ENCODE measurements around the gene ALMS1. TPM values are rescaled to one million over a fixed set of nuclear protein-coding genes. Genes with fewer than 3 reads are reported as not detected.
"Not testable (repeated sequence)": the region's sequence is repeated elsewhere in the genome, so short reads cannot be mapped to it uniquely, and the experiment has no call there.

ALMS1 gene
- total RNA-seq, 2 experiments from 2014 or later, result 20.4 to 22.7 TPM

DNA sequence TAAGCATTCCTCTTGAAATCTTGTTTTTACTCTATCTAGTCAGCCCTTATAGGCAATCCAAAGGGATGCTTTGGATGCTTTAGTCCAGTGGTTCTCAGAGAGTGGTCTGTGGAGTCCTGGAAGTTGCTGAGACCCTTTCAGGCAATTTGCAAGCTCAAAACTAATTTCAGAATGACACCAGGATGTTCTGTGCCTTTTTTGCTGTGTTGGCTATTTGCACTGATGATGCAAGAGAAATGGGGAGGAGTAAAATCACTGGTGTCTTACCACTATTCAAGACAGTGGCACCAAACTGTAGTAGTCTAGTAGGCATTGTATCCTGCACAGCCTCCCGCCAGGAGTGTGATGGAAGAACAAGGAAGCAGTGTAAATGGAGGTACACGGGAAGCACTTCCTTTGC lies 219.0 kb downstream of the ALMS1 start:
- intact Hi-C loops (cut with micrococcal nuclease); DNase-seq; H3K4me3 Mint-ChIP-seq; H3K27ac Mint-ChIP-seq; POLR2A ChIA-PET; H3K4me1 Mint-ChIP-seq (ENCODE audit: low read depth); H3K27me3 Mint-ChIP-seq; H3K9me3 Mint-ChIP-seq: not testable (repeated sequence)
- CTCF ChIA-PET, result interaction anchor here (1.0 kb wide), 1 partner anchor 26 kb away, joined by 3 read pairs; no protein-coding TSS in a partner anchor
- peaks cover 30% of the 10 kb centered on the region for H3K36me3 Mint-ChIP-seq

DNA sequence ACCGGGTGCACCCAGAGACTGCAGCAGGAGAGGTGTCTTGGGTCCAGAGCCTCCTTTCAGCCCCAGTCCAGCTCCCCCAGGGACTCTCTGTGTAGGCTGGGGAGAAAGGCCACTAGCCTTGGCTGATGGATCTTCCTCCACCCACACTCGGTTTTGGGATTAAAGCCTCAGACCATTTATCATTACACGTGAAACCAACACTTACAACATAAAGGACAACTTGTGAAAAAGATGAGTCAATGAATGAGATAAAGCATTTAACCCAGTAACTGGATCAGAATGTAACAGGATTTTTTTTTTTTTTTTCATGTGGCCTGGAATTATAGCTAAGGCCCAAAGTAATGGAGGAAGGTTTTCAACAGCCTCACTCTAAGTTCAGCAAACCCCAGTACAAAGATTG lies 224.5 kb downstream of the ALMS1 start:
- Mint-ChIP-seq H3K9me3 (no peaks in the 10 kb centered on the region), H3K27ac (no peak overlapping the region), H3K4me3 (no peak overlapping the region), H3K36me3 (peaks cover 22% of the 10 kb centered on the region), H3K27me3 (no peaks in the 10 kb centered on the region), H3K4me1 (ENCODE audit: low read depth) (peaks cover 6% of the 10 kb centered on the region)
- ChIA-PET POLR2A (no interaction called here), CTCF (no interaction called here)
- intact Hi-C loops (cut with micrococcal nuclease), result no loop called here
- no peak for DNase-seq

DNA sequence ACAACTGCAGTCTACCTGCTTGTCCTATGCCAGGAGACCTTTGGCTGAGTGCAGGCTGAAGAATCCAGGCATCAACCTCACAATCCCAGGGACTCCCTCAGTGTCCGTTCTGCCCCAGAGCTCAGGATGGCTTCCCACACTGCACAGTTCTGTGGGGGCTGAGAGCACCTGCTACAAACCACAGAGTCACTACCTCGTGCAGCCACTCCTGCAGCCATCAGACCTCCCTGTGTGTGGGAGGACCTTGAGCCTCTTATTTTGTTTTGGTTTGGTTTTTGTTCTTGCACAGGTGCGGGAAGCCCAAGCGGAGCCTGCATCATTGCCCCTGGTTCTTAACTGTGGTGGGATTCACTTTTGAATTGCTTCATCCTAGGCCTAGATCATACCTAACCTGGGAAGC lies 225.6 kb downstream of the ALMS1 start:
- no peaks in the 10 kb centered on the region for H3K27me3 Mint-ChIP-seq
- POLR2A ChIA-PET, result no interaction called here
- peaks cover 6% of the 10 kb centered on the region for H3K4me1 Mint-ChIP-seq (ENCODE audit: low read depth)
- DNase-seq, result no peak
- CTCF ChIA-PET, result no interaction called here
- H3K4me3 Mint-ChIP-seq, result no peak overlapping the region
- peaks cover 19% of the 10 kb centered on the region for H3K36me3 Mint-ChIP-seq
- H3K9me3 Mint-ChIP-seq, result no peaks in the 10 kb centered on the region
- intact Hi-C loops (cut with micrococcal nuclease), result no loop called here
- no peak overlapping the region for H3K27ac Mint-ChIP-seq

DNA sequence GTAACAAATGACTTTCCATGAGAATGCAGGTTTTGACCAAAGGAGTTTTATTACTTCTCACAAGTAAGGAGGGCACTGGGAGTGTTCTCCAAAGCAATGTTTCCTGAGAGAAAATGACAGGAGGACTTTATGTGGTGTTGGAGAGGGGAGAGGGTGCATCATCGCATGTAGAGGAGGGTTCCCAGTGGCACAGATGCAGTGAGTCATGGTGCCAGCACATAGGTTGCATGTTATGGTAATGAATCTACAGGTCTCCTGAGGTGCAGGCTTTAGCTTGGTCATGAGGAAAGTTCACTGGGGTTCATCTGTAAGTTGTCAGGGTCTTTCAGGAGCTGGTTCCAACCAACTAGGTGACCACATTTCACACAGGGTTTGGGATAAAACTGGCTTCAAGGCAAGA lies 226.2 kb downstream of the ALMS1 start:
- intact Hi-C loops (cut with micrococcal nuclease), result no loop called here
- Mint-ChIP-seq H3K4me1 (ENCODE audit: low read depth) (peaks cover 6% of the 10 kb centered on the region), H3K36me3 (peaks cover 19% of the 10 kb centered on the region), H3K27ac (no peak overlapping the region), H3K27me3 (no peaks in the 10 kb centered on the region), H3K4me3 (no peak overlapping the region), H3K9me3 (no peaks in the 10 kb centered on the region)
- POLR2A ChIA-PET, result no interaction called here
- no peak for DNase-seq
- CTCF ChIA-PET, result no interaction called here

DNA sequence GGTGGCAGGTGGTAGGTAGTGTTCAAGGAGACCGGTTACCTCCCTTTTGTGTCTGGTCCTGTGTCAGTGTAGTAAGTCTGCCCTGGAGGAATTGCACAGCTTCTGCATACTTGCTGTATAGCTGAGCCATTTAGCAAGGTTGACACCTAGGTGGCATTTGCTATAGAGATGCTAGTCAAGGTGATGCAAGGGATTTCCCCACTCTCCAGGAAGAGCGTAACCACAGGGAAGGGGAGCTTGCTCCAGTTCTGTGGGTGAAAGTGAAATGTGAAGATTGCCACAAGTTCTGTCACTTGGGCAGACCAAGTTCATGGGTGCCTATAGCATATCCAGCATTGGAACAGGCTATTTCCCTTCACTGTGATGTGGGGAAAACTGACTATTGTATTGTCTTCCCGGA lies 228.5 kb downstream of the ALMS1 start:
- CTCF ChIA-PET, result no interaction called here
- Mint-ChIP-seq H3K36me3 (peaks cover 8% of the 10 kb centered on the region), H3K4me3 (no peak overlapping the region), H3K9me3 (no peaks in the 10 kb centered on the region), H3K27me3 (no peaks in the 10 kb centered on the region), H3K4me1 (ENCODE audit: low read depth) (peaks cover 6% of the 10 kb centered on the region), H3K27ac (no peak overlapping the region)
- peak; percentile 31 for DNase-seq
- intact Hi-C loops (cut with micrococcal nuclease), result no loop called here
- POLR2A ChIA-PET, result no interaction called here

DNA sequence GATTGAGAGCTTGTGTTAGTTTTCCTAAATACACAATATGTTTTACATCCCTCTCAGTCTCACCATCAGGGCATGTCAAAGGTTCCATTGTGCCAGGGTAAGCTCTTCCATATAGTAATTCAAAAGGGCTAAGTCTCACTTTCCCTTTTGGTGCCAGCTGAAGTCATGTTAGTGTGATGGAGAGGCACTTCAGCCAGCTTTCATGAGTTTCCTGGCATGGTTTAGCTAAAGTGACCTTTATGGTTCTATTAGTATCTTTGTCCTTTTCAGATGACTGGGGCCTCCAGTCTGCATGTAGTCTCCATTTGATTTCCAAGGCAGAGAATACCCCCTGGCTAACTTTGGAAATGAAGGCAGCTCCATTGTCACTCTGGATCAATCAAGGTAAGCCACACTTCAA lies 229.4 kb downstream of the ALMS1 start:
- POLR2A ChIA-PET, result no interaction called here
- no peaks in the 10 kb centered on the region for H3K9me3 Mint-ChIP-seq
- no peak for DNase-seq
- H3K27me3 Mint-ChIP-seq, result no peaks in the 10 kb centered on the region
- peaks cover 6% of the 10 kb centered on the region for H3K4me1 Mint-ChIP-seq (ENCODE audit: low read depth)
- CTCF ChIA-PET, result no interaction called here
- intact Hi-C loops (cut with micrococcal nuclease), result no loop called here
- peaks cover 8% of the 10 kb centered on the region for H3K36me3 Mint-ChIP-seq
- H3K4me3 Mint-ChIP-seq, result no peak overlapping the region
- no peak overlapping the region for H3K27ac Mint-ChIP-seq

DNA sequence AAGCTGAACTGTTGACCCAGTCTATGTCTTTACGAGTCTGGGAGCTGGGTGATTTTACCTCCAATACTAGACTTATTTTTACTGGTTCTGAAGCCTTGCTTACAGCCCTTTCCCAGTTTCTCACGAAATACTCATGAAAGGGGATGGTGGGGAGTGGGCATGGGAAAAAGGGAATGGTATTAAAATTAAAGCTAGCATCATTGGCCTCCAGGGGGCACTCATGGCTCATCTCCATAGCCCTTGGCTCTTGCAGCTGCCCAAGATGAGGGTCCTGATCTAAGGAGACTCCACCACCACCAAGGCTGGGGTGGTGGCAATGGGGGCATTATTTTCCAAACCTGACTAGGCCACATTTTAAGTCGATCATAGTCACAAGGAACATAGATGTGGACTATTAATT lies 234.3 kb downstream of the ALMS1 start:
- DNase-seq, CTCF ChIA-PET: not testable (repeated sequence)

DNA sequence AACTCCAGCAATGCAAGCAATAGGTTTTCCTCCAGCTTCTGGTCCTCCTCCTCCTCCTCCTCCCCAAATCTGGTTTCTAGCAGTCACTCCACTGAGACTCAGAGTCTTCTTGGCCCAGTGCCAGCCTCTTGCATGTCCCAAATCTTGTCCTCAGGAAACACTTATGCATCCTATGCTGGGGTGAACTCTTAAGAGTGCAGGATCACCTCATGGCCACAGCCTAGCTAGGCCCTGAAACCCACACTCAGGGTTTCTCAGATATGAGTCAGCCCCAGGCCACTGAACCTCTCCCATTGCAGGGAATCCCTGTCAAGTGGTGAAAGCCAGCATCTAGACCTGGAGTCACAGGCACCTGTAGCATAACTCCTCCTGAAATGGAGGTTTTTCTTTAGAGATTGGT lies 238.4 kb downstream of the ALMS1 start:
- not testable (repeated sequence) for H3K4me1 Mint-ChIP-seq (ENCODE audit: low read depth); DNase-seq

More for the DNA sequence above, 234.3 kb downstream of the ALMS1 start:
- H3K27me3 Mint-ChIP-seq; H3K4me3 Mint-ChIP-seq; intact Hi-C loops (cut with micrococcal nuclease); H3K9me3 Mint-ChIP-seq; POLR2A ChIA-PET; H3K36me3 Mint-ChIP-seq; H3K27ac Mint-ChIP-seq; H3K4me1 Mint-ChIP-seq (ENCODE audit: low read depth): not testable (repeated sequence)

DNA sequence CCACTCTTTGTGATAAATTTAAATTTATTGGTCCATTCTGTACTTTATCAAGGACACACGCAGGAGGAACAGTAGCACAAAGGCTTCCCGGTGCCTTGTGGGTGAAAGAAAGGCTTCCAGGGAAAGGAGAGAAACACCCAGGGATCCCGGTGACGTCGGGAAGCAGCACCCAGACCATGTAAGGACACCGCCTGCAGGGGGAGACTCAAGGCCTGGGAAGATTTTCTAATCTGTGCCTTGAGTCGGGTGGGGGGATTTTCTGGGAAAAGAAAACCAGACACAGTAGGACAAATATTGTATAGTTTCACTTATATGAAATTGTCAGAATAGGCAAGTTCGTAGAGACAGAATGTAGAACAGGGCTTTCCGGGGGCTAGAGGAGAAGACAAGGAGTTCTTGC lies 239.0 kb downstream of the ALMS1 start:
- POLR2A ChIA-PET; H3K27me3 Mint-ChIP-seq; DNase-seq; CTCF ChIA-PET; H3K27ac Mint-ChIP-seq; intact Hi-C loops (cut with micrococcal nuclease); H3K4me3 Mint-ChIP-seq; H3K4me1 Mint-ChIP-seq (ENCODE audit: low read depth); H3K36me3 Mint-ChIP-seq: not testable (repeated sequence)
- H3K9me3 Mint-ChIP-seq, result peaks cover 11% of the 10 kb centered on the region

More for the DNA sequence above, 238.4 kb downstream of the ALMS1 start:
- POLR2A ChIA-PET; intact Hi-C loops (cut with micrococcal nuclease); H3K27me3 Mint-ChIP-seq; H3K27ac Mint-ChIP-seq; CTCF ChIA-PET; H3K4me3 Mint-ChIP-seq; H3K36me3 Mint-ChIP-seq: not testable (repeated sequence)
- peaks cover 11% of the 10 kb centered on the region for H3K9me3 Mint-ChIP-seq

DNA sequence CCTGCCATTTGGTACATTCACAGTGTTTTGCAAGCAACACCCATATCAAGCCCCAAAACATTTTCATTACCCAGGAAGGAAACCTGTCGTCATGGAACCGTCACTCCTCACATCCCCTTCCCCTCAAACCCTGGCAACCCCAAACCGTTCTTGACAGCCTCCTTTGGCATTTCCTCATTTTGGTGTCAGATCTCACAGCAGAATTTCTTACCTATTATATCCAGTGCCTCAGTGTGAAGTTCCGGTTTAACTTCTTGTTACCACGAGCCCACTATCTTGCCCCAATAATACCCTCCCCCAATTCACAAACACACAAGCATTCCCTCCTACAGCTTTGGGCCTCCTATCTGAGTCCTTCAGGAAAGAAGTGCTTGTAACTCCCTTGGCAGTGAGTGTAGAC lies 240.6 kb downstream of the ALMS1 start:
- H3K9me3 Mint-ChIP-seq, result peaks cover 11% of the 10 kb centered on the region
- H3K4me1 Mint-ChIP-seq (ENCODE audit: low read depth); intact Hi-C loops (cut with micrococcal nuclease); DNase-seq; H3K4me3 Mint-ChIP-seq; H3K36me3 Mint-ChIP-seq; H3K27me3 Mint-ChIP-seq; H3K27ac Mint-ChIP-seq; CTCF ChIA-PET; POLR2A ChIA-PET: not testable (repeated sequence)

DNA sequence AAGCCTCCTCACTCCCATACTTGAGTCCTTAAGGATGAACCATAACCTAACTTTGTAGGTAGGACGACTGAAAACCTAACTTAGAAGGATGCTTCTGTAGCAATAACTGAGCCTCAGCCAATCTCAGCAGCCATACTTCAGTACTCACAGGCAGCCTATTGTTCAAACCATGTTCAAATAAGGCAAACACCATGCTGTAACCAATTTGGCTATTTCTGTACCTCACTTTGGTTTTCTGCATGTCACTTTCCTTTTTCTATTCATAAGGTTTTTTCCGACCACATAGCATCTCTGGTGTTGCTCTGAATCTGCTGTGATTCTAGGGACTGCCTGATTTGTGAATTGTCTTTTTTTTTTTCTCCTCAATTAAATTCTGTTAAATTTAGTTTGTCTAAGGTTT lies 242.9 kb downstream of the ALMS1 start:
- intact Hi-C loops (cut with micrococcal nuclease); H3K36me3 Mint-ChIP-seq; DNase-seq; H3K27me3 Mint-ChIP-seq; CTCF ChIA-PET; H3K4me3 Mint-ChIP-seq; POLR2A ChIA-PET; H3K27ac Mint-ChIP-seq; H3K4me1 Mint-ChIP-seq (ENCODE audit: low read depth): not testable (repeated sequence)
- peaks cover 11% of the 10 kb centered on the region for H3K9me3 Mint-ChIP-seq

DNA sequence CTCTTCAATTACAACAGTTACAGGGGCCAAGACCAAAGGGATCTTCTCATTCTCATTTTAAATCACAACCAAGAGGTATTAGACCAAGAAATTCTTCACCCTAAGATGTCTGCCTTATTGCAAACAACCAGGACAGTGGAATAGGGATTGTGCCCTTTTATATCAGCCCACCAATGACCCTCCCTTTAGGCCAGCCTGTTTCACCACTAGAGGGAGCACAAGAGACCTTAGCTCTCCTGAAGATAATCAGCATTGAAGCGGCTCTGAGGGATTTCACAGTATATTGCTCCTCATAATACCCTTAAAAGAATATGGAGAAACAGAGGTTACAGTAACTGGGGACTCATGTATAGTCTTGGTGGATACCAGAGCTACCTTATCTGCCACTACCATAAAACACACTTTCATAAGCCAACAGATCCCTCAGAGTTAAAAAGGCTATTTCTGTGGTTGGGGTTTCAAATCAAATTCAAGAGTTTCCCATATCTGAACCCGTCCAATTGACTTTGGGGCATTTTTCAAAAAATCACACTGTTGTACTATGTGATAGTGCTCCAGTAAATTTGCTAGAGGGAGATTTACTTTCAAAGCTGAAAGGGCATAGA lies 245.1 kb downstream of the ALMS1 start:
- H3K27me3 Mint-ChIP-seq; H3K36me3 Mint-ChIP-seq; H3K27ac Mint-ChIP-seq; intact Hi-C loops (cut with micrococcal nuclease); H3K4me1 Mint-ChIP-seq (ENCODE audit: low read depth); POLR2A ChIA-PET; H3K4me3 Mint-ChIP-seq: not testable (repeated sequence)
- CTCF ChIA-PET, result interaction anchor here (0.7 to 1.4 kb wide), 2 partner anchors 27 to 49 kb away, joined by 3 read pairs; no protein-coding TSS in a partner anchor
- DNase-seq, result peak; percentile 37
- peaks cover 11% of the 10 kb centered on the region for H3K9me3 Mint-ChIP-seq

DNA sequence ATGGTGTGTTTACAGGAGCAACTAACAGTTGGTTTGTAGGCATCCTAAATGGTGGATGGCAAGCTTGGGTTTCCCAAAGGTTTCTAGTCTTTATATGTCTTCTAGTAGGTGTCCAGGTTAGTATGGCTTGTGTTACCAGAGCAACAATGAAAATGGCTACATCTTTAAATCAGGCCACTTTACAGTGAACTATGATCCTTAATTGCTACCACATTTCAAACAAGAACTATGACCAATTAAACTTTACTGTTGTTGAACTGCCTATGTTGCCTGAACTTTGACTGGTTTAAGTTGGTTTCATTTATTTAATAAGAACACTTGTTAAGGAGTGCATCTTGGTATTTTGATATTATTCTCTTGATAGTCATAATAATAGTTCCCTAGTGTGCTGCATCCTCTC lies 251.3 kb downstream of the ALMS1 start:
- intact Hi-C loops (cut with micrococcal nuclease); DNase-seq; H3K27me3 Mint-ChIP-seq; POLR2A ChIA-PET; H3K4me3 Mint-ChIP-seq; H3K4me1 Mint-ChIP-seq (ENCODE audit: low read depth); H3K36me3 Mint-ChIP-seq; CTCF ChIA-PET; H3K27ac Mint-ChIP-seq: not testable (repeated sequence)
- peaks cover 11% of the 10 kb centered on the region for H3K9me3 Mint-ChIP-seq

Measured in activated CD4-positive, alpha-beta memory T cell treated with anti-CD3 and anti-CD28 coated beads for 36 hours (primary cell).